ENCODE measurements around the gene ELL2. TPM values are rescaled to one million over a fixed set of nuclear protein-coding genes. Genes with fewer than 3 reads are reported as not detected.

ELL2 gene
- total RNA-seq, 2 donors from 2014 or later: 80.0 to 104 TPM

DNA sequence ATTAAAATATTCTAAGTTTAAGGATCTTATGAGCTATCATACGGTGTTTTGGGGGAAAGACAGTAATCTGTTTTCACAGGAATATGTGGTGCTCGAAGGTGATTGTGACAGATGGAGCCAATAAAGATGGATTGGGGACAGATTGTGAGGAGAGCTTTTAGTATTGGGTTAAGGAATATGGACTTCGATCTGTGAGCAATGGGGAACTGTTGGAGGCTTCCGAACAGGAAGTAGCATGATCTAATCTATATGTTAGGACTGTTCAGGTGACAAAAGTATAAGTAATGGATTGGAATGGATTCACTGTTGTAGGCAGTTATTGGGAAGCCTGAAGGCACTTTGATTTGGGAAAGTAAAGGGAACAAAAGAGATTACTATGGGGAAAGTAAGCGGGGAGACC is 7.4 kb upstream of the ELL2 start:
- 93% methylated on average over 5 of the region's 5 CpGs for WGBS
- H3K36me3 ChIP-seq: no peaks in the 10 kb centered on the region

DNA sequence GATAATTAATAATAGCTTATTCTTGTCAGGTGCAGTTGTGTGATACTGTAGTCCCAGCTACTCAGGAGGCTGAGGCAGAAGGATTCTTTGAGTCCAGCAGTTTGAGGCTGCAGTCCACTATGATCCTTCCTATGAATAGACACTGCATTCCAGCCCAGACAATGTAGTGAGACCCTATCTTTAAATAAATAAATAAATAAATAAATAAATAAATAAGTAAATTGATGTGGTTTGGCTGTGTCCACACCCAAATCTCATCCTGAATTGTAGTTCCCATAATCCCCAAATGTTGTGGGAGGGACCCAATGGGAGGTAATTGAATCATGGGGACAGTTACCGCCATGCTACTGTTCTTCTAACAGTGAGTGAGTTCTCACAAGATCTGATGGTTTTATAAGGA is 5.6 kb upstream of the ELL2 start:
- Histone ChIP-seq H3K27ac (no peak overlapping the region), H3K27me3 (replicated peaks; ENCODE audit: insufficient read depth) (no peaks in the 10 kb centered on the region), H3K36me3 (no peaks in the 10 kb centered on the region), H3K9me3 (no peaks in the 10 kb centered on the region), H3K4me1 (replicated peaks) (no peaks in the 10 kb centered on the region), H3K4me3 (no peak overlapping the region)
- WGBS: 93% methylated on average over 1 of the region's 1 CpG
- intact Hi-C loops (cut with DNase I): loop anchor here (10.0 kb wide), 1 partner anchor 182 kb away; no protein-coding TSS in a partner anchor
- TF ChIP-seq, protein P1, sequence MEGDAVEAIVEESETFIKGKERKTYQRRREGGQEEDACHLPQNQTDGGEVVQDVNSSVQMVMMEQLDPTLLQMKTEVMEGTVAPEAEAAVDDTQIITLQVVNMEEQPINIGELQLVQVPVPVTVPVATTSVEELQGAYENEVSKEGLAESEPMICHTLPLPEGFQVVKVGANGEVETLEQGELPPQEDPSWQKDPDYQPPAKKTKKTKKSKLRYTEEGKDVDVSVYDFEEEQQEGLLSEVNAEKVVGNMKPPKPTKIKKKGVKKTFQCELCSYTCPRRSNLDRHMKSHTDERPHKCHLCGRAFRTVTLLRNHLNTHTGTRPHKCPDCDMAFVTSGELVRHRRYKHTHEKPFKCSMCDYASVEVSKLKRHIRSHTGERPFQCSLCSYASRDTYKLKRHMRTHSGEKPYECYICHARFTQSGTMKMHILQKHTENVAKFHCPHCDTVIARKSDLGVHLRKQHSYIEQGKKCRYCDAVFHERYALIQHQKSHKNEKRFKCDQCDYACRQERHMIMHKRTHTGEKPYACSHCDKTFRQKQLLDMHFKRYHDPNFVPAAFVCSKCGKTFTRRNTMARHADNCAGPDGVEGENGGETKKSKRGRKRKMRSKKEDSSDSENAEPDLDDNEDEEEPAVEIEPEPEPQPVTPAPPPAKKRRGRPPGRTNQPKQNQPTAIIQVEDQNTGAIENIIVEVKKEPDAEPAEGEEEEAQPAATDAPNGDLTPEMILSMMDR (IDR thresholded peaks at IDR 0.05): no peak
- no peak for TF ChIP-seq POLR2AphosphoS5 (IDR thresholded peaks at IDR 0.05)
- TF ChIP-seq POLR2A (IDR thresholded peaks at IDR 0.05): no peak
- DNase-seq (ENCODE audit: low spot score): no peak

More for the DNA sequence above, 7.4 kb upstream of the ELL2 start:
- Histone ChIP-seq H3K4me3 (no peak overlapping the region), H3K27ac (no peak overlapping the region), H3K27me3 (replicated peaks; ENCODE audit: insufficient read depth) (no peaks in the 10 kb centered on the region), H3K4me1 (replicated peaks) (no peaks in the 10 kb centered on the region), H3K9me3 (no peaks in the 10 kb centered on the region)
- TF ChIP-seq POLR2AphosphoS5 (IDR thresholded peaks at IDR 0.05): no peak
- TF ChIP-seq POLR2A (IDR thresholded peaks at IDR 0.05): no peak
- TF ChIP-seq, protein P1 (IDR thresholded peaks at IDR 0.05): no peak
- DNase-seq (ENCODE audit: low spot score): no peak
- intact Hi-C loops (cut with DNase I): loop anchor here (10.0 kb wide), 1 partner anchor 184 kb away; no protein-coding TSS in a partner anchor

DNA sequence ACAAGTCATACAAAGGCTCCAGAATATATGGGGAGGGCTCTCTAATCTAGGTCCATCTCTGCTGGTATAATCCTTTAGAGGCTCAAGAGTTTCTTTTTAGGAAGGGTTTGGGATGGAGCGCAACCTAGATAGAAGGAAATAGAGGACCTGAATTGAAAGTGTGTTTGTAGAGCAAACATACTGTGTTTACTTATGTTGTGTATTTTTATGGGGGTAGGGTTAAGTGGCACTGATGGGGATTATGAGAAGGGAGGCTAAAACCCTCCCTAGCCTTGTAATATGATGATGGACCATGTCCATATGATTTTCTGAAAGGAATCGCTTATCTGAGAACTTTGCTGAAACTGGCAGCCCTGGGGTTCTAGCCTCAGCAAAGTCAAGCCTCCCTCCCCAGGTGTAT is 4.4 kb upstream of the ELL2 start:
- H3K36me3 ChIP-seq: no peaks in the 10 kb centered on the region
- TF ChIP-seq, protein P1 (IDR thresholded peaks at IDR 0.05): no peak
- intact Hi-C loops (cut with DNase I): loop anchor here (10.0 kb wide), 1 partner anchor 181 kb away; no protein-coding TSS in a partner anchor
- WGBS: 77% methylated on average over 2 of the region's 2 CpGs
- no peaks in the 10 kb centered on the region for H3K27me3 ChIP-seq (replicated peaks; ENCODE audit: insufficient read depth)
- H3K9me3 ChIP-seq: no peaks in the 10 kb centered on the region
- no peaks in the 10 kb centered on the region for H3K4me1 ChIP-seq (replicated peaks)
- no peak overlapping the region for H3K4me3 ChIP-seq
- H3K27ac ChIP-seq: no peak overlapping the region
- no peak for DNase-seq (ENCODE audit: low spot score)

DNA sequence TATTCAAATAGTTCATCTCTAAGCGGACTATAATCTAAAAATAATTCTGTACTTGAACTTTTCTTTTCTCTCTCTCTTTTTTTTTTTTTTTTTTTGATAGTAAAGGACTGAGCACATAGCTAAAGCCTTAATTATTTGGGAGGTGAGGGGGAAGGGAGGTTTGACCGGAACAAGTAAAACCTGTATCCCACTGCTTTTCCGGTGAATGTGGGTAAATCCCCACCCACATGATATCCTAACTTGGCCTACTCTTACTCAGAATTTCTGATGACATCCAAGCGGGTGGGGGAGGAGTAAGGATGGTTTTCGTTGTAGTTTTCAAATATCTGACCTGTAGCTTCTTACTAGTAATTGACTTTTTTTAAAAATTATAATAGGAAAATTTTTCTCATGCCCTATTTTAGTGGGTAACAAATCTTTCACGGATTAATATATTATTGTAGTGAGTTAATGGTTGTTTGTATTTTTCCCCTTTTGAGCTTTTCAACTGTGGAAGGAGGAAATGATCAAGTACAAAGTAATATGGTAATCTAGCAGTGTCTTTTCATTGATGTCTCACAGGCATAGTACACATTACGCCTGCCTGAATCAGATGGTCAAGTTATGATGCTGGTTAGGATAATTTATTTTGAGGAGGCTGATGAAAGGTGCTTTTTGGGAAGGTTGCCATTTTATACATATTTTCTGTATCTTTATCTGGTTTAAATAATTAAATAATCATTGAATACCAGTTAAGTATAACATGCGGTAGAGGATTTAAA is 2.2 kb upstream of the ELL2 start:
- Histone ChIP-seq H3K4me3 (no peak overlapping the region), H3K27ac (no peak overlapping the region), H3K4me1 (replicated peaks) (no peaks in the 10 kb centered on the region), H3K9me3 (no peaks in the 10 kb centered on the region), H3K27me3 (replicated peaks; ENCODE audit: insufficient read depth) (no peaks in the 10 kb centered on the region), H3K36me3 (no peaks in the 10 kb centered on the region)
- 72% methylated on average over 8 of the region's 8 CpGs for WGBS
- DNase-seq (ENCODE audit: low spot score): no peak
- TF ChIP-seq, protein P1 (IDR thresholded peaks at IDR 0.05): no peak
- TF ChIP-seq POLR2A (IDR thresholded peaks at IDR 0.05) (no peak), POLR2AphosphoS5 (IDR thresholded peaks at IDR 0.05) (no peak)
- intact Hi-C loops (cut with DNase I): loop anchor here (5.0 to 10.0 kb wide), 3 partner anchors 102 to 317 kb away; partner anchors contain the start of gene RFESD

DNA sequence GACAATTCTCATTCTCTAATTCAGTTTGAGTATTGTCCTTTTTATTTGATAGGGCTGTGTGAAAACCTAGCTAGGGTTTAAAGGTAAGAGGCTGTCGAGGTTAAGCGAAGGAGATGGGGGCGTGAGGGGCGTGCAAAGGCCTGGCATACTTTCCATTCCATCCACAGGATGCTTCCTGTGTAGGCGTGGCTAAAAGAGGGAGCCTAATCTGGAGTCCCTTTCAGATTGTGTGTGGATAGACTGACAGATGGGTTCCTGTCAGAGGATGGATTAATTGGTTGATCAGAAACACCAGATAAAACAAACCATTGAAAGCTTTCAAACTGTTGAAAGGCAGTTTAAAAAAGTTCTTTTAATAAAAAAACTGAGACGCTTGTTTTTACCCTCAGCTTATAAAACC is 1.1 kb upstream of the ELL2 start:
- peak overlapping the region; percentile 97 to 99 for H3K27ac ChIP-seq
- DNase-seq (ENCODE audit: low spot score): no peak
- H3K4me3 ChIP-seq: no peak overlapping the region
- no peaks in the 10 kb centered on the region for H3K9me3 ChIP-seq
- H3K36me3 ChIP-seq: no peaks in the 10 kb centered on the region
- intact Hi-C loops (cut with DNase I): loop anchor here (5.0 to 10.0 kb wide), 3 partner anchors 100 to 315 kb away; partner anchors contain the start of gene RFESD
- no peaks in the 10 kb centered on the region for H3K27me3 ChIP-seq (replicated peaks; ENCODE audit: insufficient read depth)
- 39% methylated on average over 6 of the region's 6 CpGs for WGBS
- no peak for TF ChIP-seq POLR2A (IDR thresholded peaks at IDR 0.05)
- no peaks in the 10 kb centered on the region for H3K4me1 ChIP-seq (replicated peaks)

Data from prostate gland (tissue), 2 donors.